GM12878 (cell line): Measurements from ENCODE around the gene NFKBIE. TPM values are rescaled to one million over a fixed set of nuclear protein-coding genes. Genes with fewer than 3 reads are reported as not detected.

Source experiments
- ATAC-seq: fragments of 200-7000 bp; cut with Tn5 transposase; 3 replicates; pipeline ENCODE4 v1.9.1; 2020; ENCODE audit warnings: mild to moderate bottlenecking, moderate library complexity
- BruUV-seq: library from RNA; stranded (reverse); fragments of 400-500 nt; replicated peaks from 2 replicates; lab custom pipeline; 2021; lab: Mats Ljungman, UMichigan
- CTCF ChIA-PET: fragments of 300-600 bp; sonication (Branson Sonifier 250); formaldehyde crosslinking; extraction: SDS; loops from one replicate; lab custom pipeline; 2021; ENCODE audit warnings: inconsistent platforms; lab: Yijun Ruan, JAX
- POLR2A ChIA-PET: fragments of 350-600 bp; formaldehyde crosslinking; extraction: SDS; loops from one replicate; lab custom pipeline; 2021; ENCODE audit warnings: inconsistent platforms; lab: Charles Lee
- RAD21 ChIA-PET: fragments of 300-600 bp; sonication (Branson Sonifier 250); formaldehyde crosslinking; loops from one replicate; lab custom pipeline; 2023; ENCODE audit warnings: antibody characterized with exemption; ENCODE audit not compliant: unreplicated experiment; lab: Charles Lee
- SMC1A ChIA-PET: fragments of 300-600 bp; sonication (Branson Sonifier 250); formaldehyde crosslinking; loops from one replicate; lab custom pipeline; 2023; ENCODE audit not compliant: unreplicated experiment, uncharacterized antibody; lab: Charles Lee
- DNase-seq: peaks from one replicate; pipeline ENCODE4 v3.0.0-alpha.2; 2011; ENCODE audit warnings: low read depth, low spot score
- FAIRE-seq: peaks from 3 replicates; lab custom pipeline; 2011; peaks lifted over from hg19 to GRCh38; lab: Jason Lieb, UNC
- H2AFZ ChIP-seq: 2 replicates; pipeline ENCODE4 v1.6.0; 2011; ENCODE audit warnings: low read depth, low read length, control low read depth; ENCODE audit not compliant: control insufficient read depth
- H3K27ac ChIP-seq: 2 replicates; pipeline ENCODE4 v1.5.1; 2011; ENCODE audit warnings: control low read depth; ENCODE audit not compliant: control insufficient read depth, insufficient read depth
- H3K27me3 ChIP-seq, 2 experiments: replicated peaks in 1 of 2; 2 replicates each; pipeline versions ENCODE4 v1.6.0 to v1.6.1; 2011; ENCODE audit warnings: low read length in 1 of 2; ENCODE audit not compliant: control insufficient read depth in 2 of 2, insufficient read depth in 2 of 2
- H3K36me3 ChIP-seq, 2 experiments: 2 replicates each; pipeline ENCODE4 v1.5.1; 2011; ENCODE audit warnings: low read length in 1 of 2; ENCODE audit not compliant: control insufficient read depth in 2 of 2, insufficient read depth in 2 of 2
- H3K4me1 ChIP-seq: 2 replicates; pipeline ENCODE4 v1.6.1; 2011; ENCODE audit warnings: mild to moderate bottlenecking, low read length, moderate library complexity, mixed read lengths; ENCODE audit not compliant: control insufficient read depth, insufficient read depth
- H3K4me2 ChIP-seq: 2 replicates; pipeline ENCODE4 v1.6.0; 2011; ENCODE audit warnings: control low read depth; ENCODE audit not compliant: control insufficient read depth, insufficient read depth
- H3K4me3 ChIP-seq: fragments of 200-600 bp; sonication (generic); 2 replicates; pipeline ENCODE4 v1.5.1; 2016
- H3K79me2 ChIP-seq: 2 replicates; pipeline ENCODE4 v1.6.0; 2011; ENCODE audit warnings: low read length; ENCODE audit not compliant: control insufficient read depth, insufficient read depth
- H3K9ac ChIP-seq: 2 replicates; pipeline ENCODE4 v1.8.0; 2011; ENCODE audit warnings: low read length, control low read depth, mixed read lengths; ENCODE audit not compliant: control insufficient read depth, insufficient read depth
- H3K9me3 ChIP-seq: replicated peaks from 3 replicates; pipeline ENCODE4 v1.5.1; 2011; ENCODE audit warnings: mild to moderate bottlenecking, low read length; ENCODE audit not compliant: control insufficient read depth, insufficient read depth
- H4K20me1 ChIP-seq: 2 replicates; pipeline ENCODE4 v1.6.0; 2011; ENCODE audit not compliant: control insufficient read depth, insufficient read depth
- BACH1 ChIP-seq: fragments of 450-650 bp; IDR thresholded peaks from 2 replicates; pipeline ENCODE4 v1.6.1; 2017; ENCODE audit warnings: mild to moderate bottlenecking, borderline replicate concordance
- BCL11A ChIP-seq: IDR thresholded peaks from 2 replicates; pipeline ENCODE4 v1.6.1; 2011; ENCODE audit warnings: low read depth, low read length
- EZH2 ChIP-seq: IDR thresholded peaks from 2 replicates; pipeline ENCODE4 v1.6.1; 2012; ENCODE audit warnings: low read depth, mild to moderate bottlenecking, control low read depth, inconsistent platforms, low read length, borderline replicate concordance; ENCODE audit not compliant: control insufficient read depth
- HDAC2 ChIP-seq: fragments of 200-600 bp; sonication (generic); IDR thresholded peaks from 2 replicates; pipeline ENCODE4 v1.6.1; 2017
- HDAC6 ChIP-seq: fragments of 200-600 bp; sonication (generic); IDR thresholded peaks from one replicate; pipeline ENCODE4 v1.8.0; 2017; ENCODE audit warnings: antibody characterized with exemption; ENCODE audit not compliant: unreplicated experiment
- MEF2B ChIP-seq: fragments of 450-650 bp; IDR thresholded peaks from 2 replicates; pipeline ENCODE4 v1.6.1; 2018; ENCODE audit warnings: mild to moderate bottlenecking, moderate library complexity; ENCODE audit not compliant: partially characterized antibody, poor library complexity, severe bottlenecking
- TARDBP ChIP-seq: IDR thresholded peaks from 2 replicates; pipeline ENCODE4 v1.6.1; 2016; ENCODE audit warnings: borderline replicate concordance
- TCF3 ChIP-seq: IDR thresholded peaks from 2 replicates; pipeline ENCODE4 v1.6.1; 2012; ENCODE audit warnings: low read depth, mild to moderate bottlenecking, low read length, borderline replicate concordance; ENCODE audit not compliant: insufficient read depth
- YY1 ChIP-seq: IDR thresholded peaks from 2 replicates; pipeline ENCODE4 v1.6.1; 2011; ENCODE audit warnings: low read depth, mild to moderate bottlenecking, low read length
- ZNF207 ChIP-seq: fragments of 450-650 bp; IDR thresholded peaks from 2 replicates; pipeline ENCODE4 v1.6.1; 2014; ENCODE audit warnings: antibody characterized with exemption, mild to moderate bottlenecking, borderline replicate concordance
- WGBS: methylation state at CpG from one replicate; pipeline ENCODE4 v1.1.6; 2016; ENCODE audit warnings: low lambda C conversion rate; ENCODE audit not compliant: insufficient replicate concordance, insufficient coverage; ENCODE audit errors: missing lambda C conversion rate; 5-methylcytosine and 5-hydroxymethylcytosine counted together
- in situ Hi-C: fragments of 300-500 bp; cut with MboI; formaldehyde crosslinking; loops from 9 replicates; pipeline ENCODE4 v1.14.3; 2018; ENCODE audit warnings: mixed read lengths
- intact Hi-C: fragments of 100-400 bp; cut with micrococcal nuclease; formaldehyde crosslinking; loops from one replicate; pipeline ENCODE4 v1.14.2; 2022; ENCODE audit not compliant: unreplicated experiment
- polyA plus RNA-seq, 11 experiments: library from polyadenylated mRNA; depleted of rRNA in 4 of 11; unstranded in 6 of 11; stranded (reverse) in 5 of 11; fragments of >200 nt; fragmentation: Nextera tagmentation in 4 of 11; fragmentation: Illumina TruSeq in 1 of 11; extraction: Ambion mirVana in 4 of 11; extraction: Trizol in 1 of 11; gene quantifications; 1 replicate in 1 of 11; 2 replicates in 10 of 11; pipeline versions ENCODE4 v1.2.1 to v1.2.3, GENCODE V29; 2011 to 2016; ENCODE audit warnings: inconsistent platforms in 2 of 11, missing spikeins in 2 of 11, low read depth in 1 of 11
- total RNA-seq, 4 experiments: library from RNA; depleted of rRNA in 3 of 4; stranded (reverse); fragments of >200 nt in 3 of 4; fragmentation: Illumina TruSeq in 1 of 4; extraction: Trizol in 1 of 4; gene quantifications; 2 replicates each; pipeline versions ENCODE4 v1.2.1 to v1.2.3, GENCODE V29; 2013 to 2021
- TF ChIP-seq, protein P1 (sequence below): fragments of 150-350 bp; IDR thresholded peaks from 2 replicates; pipeline ENCODE4 v1.6.1; 2014; ENCODE audit warnings: mild to moderate bottlenecking, low read depth, low read length
- TF ChIP-seq, protein P2 (sequence below): fragments of 450-650 bp; IDR thresholded peaks from 2 replicates; pipeline ENCODE4 v1.6.1; 2017; ENCODE audit warnings: mild to moderate bottlenecking, low read depth, inconsistent platforms; ENCODE audit not compliant: poor library complexity, severe bottlenecking
- TF ChIP-seq, protein P3 (sequence below), 3 experiments: IDR thresholded peaks in 2 of 3; conservative IDR thresholded peaks in 1 of 3; 2 replicates each; pipeline ENCODE4 v1.5.1; 2011; ENCODE audit warnings: low read depth in 3 of 3, low read length in 3 of 3, mild to moderate bottlenecking in 3 of 3, control low read depth in 2 of 3, moderate library complexity in 2 of 3, inconsistent platforms in 1 of 3, mixed read lengths in 1 of 3; ENCODE audit not compliant: control insufficient read depth in 2 of 3, insufficient read depth in 1 of 3; ENCODE audit errors: extremely low read depth in 1 of 3

NFKBIE gene
- total and polyA plus RNA-seq, 10 of the 15 experiments (the other 5 are each of a cell fraction or from before 2014, with no cell fraction given), result 10.4 to 106 (median 38.8) TPM

DNA sequence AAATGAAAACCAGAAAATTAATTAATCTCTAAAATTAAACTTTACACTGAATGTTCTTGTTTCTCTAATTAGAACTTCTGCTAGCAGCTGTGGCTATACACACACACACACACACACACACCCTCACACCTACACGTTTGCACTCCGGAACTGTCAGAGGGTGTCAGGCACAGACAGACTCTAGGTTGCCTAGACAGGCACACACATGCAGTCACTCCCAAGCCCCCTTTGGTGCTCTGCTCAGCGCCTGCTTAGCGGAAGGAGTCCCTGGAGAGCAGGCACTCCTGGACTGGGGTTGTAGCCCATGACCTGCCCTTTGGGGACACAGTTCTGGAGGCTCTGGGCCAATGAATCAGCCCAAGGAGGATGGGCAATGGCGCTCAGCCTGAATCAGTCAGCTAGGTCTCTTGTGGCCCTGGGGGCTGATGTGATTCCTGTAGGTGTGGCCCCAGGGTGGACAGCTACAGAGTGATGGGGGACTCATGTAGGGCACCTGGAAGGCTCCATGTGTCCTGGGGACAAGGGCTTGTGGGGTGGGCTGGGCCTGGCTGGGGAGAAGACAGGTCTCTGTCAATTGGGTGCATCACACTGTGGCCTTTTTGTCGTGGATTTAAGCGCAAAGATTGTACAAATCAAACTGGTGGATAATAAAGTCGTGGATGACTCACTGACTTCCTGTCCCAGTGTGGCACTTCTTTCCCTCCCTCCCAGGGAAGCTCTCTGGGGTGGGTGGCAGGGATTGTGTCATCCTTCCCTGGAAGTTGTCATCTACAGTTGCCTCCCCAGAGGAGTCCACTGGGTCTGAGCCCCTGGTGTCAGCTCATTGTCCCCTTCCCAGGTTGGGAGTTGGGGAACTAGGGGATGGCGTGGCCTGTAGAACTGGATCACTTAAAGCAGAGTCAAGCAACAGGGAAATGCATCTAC lies 13.7 kb upstream of the NFKBIE start:
- Histone ChIP-seq H3K4me3 (no peak overlapping the region), H2AFZ (no peak overlapping the region), H3K36me3 (no peaks in the 10 kb centered on the region; a peak in 1 of 4 replicates), H4K20me1 (no peaks in the 10 kb centered on the region), H3K27ac (no peak overlapping the region), H3K4me1 (no peaks in the 10 kb centered on the region), H3K9ac (no peak overlapping the region), H3K27me3 (peaks cover 0 to 1% of the 10 kb centered on the region in 2 experiments; a peak in 2 of 4 replicates), H3K9me3 (no peaks in the 10 kb centered on the region), H3K79me2 (no peaks in the 10 kb centered on the region), H3K4me2 (no peak overlapping the region)
- ChIA-PET RAD21 (interaction anchor here (0.6 kb wide), 1 partner anchor 57 kb away, joined by 3 read pairs; no protein-coding TSS in a partner anchor), SMC1A (no interaction called here), CTCF (interaction anchor here (0.9 to 1.6 kb wide), 4 partner anchors 11 to 59 kb away, joined by 3 to 7 read pairs (median 4); no protein-coding TSS in a partner anchor), POLR2A (no interaction called here)
- WGBS, result 34% methylated on average over 9 of the region's 9 CpGs
- in situ Hi-C loops (no loop called here), intact Hi-C loops (no loop called here)
- BruUV-seq, result no TSS peak
- DNase-seq (no peak), FAIRE-seq (no peak), ATAC-seq (no peak; the same call in 1 of the 3 replicates)
- TF ChIP-seq, protein P1, sequence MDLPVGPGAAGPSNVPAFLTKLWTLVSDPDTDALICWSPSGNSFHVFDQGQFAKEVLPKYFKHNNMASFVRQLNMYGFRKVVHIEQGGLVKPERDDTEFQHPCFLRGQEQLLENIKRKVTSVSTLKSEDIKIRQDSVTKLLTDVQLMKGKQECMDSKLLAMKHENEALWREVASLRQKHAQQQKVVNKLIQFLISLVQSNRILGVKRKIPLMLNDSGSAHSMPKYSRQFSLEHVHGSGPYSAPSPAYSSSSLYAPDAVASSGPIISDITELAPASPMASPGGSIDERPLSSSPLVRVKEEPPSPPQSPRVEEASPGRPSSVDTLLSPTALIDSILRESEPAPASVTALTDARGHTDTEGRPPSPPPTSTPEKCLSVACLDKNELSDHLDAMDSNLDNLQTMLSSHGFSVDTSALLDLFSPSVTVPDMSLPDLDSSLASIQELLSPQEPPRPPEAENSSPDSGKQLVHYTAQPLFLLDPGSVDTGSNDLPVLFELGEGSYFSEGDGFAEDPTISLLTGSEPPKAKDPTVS, result no peak
- TF ChIP-seq TCF3 (no peak), HDAC6 (no peak), ZNF207 (no peak), YY1 (no peak), HDAC2 (no peak), EZH2 (no peak), BCL11A (no peak), MEF2B (no peak), TARDBP (no peak), BACH1 (no peak)
- TF ChIP-seq, protein P2, sequence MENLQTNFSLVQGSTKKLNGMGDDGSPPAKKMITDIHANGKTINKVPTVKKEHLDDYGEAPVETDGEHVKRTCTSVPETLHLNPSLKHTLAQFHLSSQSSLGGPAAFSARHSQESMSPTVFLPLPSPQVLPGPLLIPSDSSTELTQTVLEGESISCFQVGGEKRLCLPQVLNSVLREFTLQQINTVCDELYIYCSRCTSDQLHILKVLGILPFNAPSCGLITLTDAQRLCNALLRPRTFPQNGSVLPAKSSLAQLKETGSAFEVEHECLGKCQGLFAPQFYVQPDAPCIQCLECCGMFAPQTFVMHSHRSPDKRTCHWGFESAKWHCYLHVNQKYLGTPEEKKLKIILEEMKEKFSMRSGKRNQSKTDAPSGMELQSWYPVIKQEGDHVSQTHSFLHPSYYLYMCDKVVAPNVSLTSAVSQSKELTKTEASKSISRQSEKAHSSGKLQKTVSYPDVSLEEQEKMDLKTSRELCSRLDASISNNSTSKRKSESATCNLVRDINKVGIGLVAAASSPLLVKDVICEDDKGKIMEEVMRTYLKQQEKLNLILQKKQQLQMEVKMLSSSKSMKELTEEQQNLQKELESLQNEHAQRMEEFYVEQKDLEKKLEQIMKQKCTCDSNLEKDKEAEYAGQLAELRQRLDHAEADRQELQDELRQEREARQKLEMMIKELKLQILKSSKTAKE, result no peak
- TF ChIP-seq, protein P3, sequence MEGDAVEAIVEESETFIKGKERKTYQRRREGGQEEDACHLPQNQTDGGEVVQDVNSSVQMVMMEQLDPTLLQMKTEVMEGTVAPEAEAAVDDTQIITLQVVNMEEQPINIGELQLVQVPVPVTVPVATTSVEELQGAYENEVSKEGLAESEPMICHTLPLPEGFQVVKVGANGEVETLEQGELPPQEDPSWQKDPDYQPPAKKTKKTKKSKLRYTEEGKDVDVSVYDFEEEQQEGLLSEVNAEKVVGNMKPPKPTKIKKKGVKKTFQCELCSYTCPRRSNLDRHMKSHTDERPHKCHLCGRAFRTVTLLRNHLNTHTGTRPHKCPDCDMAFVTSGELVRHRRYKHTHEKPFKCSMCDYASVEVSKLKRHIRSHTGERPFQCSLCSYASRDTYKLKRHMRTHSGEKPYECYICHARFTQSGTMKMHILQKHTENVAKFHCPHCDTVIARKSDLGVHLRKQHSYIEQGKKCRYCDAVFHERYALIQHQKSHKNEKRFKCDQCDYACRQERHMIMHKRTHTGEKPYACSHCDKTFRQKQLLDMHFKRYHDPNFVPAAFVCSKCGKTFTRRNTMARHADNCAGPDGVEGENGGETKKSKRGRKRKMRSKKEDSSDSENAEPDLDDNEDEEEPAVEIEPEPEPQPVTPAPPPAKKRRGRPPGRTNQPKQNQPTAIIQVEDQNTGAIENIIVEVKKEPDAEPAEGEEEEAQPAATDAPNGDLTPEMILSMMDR (IDR thresholded peaks at IDR 0.05 in 2 of 3, conservative IDR thresholded peaks at IDR 0.05 in 1 of 3; ENCODE audit: control insufficient read depth in 2 of 3, extremely low read depth in 1 of 3, insufficient read depth in 1 of 3, low read depth in 3 of 3, low read length in 3 of 3), result no peak
